NCI-H2196 treated with DMSO at 0.1 percent for 48 hours (cell line): Measurements from ENCODE around the gene COL9A3.
A peak's percentile ranks its signal among the peaks of the same experiment; 100 is the strongest.

Source experiments
- DNase-seq: peaks from one replicate; lab custom pipeline; 2025; ENCODE audit not compliant: unreplicated experiment; lab: John Stamatoyannopoulos, UW

COL9A3 gene

GRCh38 chr20:62822239-62822787 lies 5.5 kb downstream of the COL9A3 start:
- DNase-seq = no peak

GRCh38 chr20:62822788-62823651 lies 6.2 kb downstream of the COL9A3 start:
- no peak for DNase-seq

- DNase-seq = no peak
These were observed 7.0 kb downstream of the COL9A3 start for GRCh38 chr20:62823688-62824475.

GRCh38 chr20:62824476-62825332 lies 7.9 kb downstream of the COL9A3 start:
- peak; percentile 31 for DNase-seq

- DNase-seq = no peak
These were observed 8.6 kb downstream of the COL9A3 start for GRCh38 chr20:62825333-62825985.

DNA sequence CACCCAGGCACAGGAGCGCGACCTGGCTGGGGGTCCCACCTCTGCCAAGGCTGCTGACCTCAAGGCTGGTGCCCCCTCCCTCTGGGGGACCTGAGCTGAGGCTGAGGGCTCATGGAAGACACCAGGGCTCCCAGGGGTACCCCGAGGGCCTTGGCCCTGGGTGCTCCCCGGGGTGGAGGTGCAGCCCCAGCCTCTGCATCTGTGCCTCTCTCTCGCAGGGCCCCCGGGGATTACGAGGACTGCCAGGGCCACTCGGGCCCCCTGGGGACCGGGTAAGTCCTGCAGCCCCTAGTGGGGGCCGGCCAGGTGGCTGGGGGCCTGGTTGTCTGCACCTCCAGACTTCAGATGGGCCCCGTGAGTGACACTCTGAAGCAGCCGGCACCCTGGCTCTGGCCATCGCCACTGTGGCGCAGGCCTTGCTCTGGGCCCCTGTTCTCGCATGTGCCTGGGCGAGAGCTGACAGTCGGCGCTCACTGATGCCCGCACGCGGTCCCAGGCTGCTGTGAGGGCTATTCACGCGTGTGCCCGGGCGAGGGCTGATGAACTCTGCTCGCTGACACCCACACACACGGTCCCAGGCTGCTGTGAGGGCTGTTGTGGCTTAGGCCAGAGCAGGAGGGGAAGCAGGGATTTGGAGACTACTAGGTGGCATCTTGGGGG lies 9.3 kb downstream of the COL9A3 start:
- no peak for DNase-seq

DNA sequence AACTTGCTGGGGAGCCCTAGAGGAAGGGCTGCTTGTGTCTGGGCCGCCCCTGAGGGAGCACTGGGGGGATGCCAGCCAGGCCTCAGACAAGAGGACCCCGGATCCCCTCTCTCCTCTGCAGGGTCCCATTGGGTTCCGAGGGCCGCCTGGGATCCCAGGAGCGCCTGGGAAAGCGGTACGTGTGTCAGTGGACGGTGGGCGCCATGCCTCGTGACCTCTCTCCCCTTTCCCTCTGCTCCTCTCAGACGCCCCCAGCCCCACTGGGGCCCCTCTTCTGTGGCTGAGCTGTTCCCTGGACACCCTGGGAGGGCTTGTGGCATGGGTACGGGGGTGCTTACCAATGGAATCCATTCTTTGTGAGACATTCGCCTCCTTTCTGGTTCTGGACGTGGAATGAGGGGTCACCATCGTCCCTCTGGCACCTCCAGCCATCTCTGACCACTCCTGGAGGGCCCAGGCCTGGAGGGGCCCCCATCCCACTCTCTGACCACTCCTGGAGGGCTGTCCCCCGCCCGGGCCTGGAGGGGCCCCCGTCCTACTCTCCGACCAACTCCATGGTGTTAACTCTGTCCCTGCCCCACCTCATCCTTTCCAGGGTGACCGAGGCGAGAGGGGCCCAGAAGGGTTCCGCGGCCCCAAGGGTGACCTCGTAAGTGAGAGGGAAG lies 9.9 kb downstream of the COL9A3 start:
- no peak for DNase-seq

- DNase-seq = no peak
These were observed 10.6 kb downstream of the COL9A3 start for GRCh38 chr20:62827311-62828038.

- DNase-seq = no peak
These were observed 11.2 kb downstream of the COL9A3 start for GRCh38 chr20:62828051-62828450.

GRCh38 chr20:62828511-62829230 lies 11.8 kb downstream of the COL9A3 start:
- DNase-seq = no peak

DNA sequence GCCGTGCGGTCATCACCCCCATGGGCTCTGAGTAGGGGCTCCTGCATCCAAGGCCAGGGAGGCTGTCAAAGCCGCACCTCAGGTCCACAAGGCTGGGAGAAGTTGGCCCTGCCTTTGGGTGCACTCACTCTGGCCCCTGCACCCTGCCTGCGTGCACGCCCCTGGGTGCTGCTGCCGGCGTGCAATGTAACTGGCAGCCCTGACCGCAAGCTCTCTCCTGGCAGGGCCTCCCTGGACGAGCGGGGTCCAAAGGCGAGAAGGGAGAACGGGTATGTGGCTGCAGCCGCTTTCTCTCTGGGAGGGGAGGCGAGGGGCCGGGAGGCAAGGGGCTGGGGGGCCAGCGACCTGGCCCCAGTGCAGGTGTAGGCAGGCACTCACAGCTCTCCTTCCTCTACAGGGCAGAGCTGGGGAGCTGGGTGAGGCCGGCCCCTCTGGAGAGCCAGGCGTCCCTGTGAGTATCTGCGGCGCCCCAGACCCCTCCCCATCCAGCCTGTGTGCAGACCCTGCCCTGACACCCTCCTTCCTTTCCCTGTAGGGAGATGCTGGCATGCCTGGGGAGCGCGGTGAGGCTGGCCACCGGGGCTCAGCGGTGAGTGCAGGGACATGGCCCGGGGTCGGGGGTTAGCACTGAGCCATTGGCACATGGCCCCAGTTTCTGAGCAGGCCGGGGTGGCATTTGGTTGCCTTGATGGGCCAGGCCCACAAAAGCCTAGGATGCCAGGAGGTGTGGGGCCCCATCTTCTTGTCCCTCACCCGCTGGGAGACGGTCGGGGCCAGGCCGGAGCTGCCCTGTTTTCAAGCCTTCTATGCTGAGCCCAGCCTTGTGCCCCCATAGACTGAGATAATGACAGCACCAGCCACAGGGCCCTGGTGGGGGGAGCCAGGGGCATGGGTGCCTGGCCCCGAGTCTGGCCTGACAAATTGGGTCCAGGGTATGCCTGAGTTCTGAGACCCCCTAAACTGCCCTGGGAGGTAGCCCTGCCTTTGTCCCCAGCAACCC lies 12.7 kb downstream of the COL9A3 start:
- DNase-seq = no peak

DNA sequence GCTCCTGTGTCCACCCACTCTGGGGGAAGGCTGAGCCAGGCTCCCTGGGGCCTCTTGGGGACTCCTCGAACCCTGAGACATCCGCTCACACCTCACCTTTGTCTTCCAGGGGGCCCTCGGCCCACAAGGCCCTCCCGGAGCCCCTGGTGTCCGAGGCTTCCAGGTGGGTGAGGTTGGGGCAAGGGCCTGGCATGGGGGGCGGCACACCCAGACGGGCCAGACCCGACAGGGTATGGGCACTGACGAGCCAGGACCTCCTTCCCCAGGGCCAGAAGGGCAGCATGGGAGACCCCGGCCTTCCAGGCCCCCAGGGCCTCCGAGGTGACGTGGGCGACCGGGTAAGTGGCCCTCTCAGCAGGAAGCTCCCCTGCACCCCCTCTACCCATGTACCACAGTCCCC lies 13.4 kb downstream of the COL9A3 start:
- DNase-seq = no peak

DNA sequence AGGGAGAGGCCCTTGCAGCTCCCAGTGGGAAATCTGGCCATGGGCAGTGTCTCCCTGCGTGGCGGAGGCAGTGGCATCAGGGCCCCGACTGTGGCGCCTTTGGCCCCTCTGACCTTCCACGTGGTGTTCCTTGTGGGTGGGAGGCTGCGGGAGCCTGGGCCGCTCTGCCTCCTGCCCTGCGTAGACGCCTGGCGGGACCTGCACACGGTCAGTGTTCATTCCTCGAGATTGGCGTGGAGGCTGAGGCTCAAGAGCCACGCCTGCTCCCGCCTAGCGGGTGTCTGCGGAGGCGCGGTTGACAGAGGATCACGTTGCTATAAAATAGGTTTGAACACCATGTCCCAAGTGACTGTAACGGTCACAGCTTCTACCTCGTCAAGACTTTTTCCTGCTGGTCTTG lies 14.0 kb downstream of the COL9A3 start:
- no peak for DNase-seq

DNA sequence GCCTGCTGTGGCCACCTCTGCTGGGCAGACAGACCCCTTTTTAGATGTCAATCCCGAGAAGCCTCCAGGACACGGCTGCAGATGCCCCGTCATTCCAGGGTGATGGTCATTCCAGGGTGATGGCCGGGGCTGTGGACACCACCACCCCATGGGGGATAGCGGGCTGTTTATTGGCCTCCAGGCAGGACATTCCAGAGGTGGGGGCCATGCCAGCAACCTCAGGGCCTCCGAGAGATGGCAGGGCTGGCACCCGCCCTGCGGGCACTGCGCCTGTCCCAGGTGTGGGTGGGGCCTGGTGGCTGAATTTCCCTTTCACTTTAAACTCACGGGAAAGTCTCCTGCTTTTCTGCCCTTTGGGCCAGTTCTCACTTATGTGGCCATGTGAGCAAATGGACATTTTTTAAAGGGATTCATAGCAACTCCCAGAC lies 14.5 kb downstream of the COL9A3 start:
- DNase-seq = no peak

GRCh38 chr20:62831854-62832211 lies 15.0 kb downstream of the COL9A3 start:
- DNase-seq = no peak

GRCh38 chr20:62832212-62832922 lies 15.5 kb downstream of the COL9A3 start:
- peak; percentile 67 for DNase-seq
